Skeletal muscle cell (primary cell): ENCODE results near the gene DENND2A.
"Not testable (repeated sequence)": the region's sequence is repeated elsewhere in the genome, so short reads cannot be mapped to it uniquely, and the experiment has no call there.

ENCODE experiments used
- DNase-seq: peaks from one replicate; pipeline ENCODE4 v3.0.0-alpha.2; 2010; ENCODE audit warnings: low read depth
- H3K4me3 ChIP-seq: 2 replicates; pipeline ENCODE4 v1.5.1; 2011; ENCODE audit warnings: low read depth, mild to moderate bottlenecking, control low read depth, low read length, moderate library complexity

The DENND2A gene

GRCh38 chr7:140533394-140533872 lies 107.2 kb downstream of the DENND2A start:
- DNase-seq, result no peak
- H3K4me3 ChIP-seq, result no peak overlapping the region

DNA sequence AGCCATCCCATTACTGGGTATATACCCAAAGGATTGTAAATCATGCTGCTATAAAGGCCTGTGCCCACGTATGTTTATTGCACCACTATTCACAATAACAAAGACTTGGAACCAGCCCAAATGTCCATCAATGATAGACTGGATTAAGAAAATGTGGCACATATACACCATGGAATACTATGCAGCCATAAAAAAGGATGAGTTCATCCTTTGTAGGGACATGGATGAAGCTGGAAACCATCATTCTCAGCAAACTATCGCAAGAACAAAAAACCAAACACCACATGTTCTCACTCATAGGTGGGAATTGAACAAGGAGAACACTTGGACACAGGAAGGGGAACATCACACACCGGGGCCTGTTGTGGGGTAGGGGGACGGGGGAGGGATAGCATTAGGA lies 111.2 kb downstream of the DENND2A start:
- not testable (repeated sequence) for H3K4me3 ChIP-seq, DNase-seq

DNA sequence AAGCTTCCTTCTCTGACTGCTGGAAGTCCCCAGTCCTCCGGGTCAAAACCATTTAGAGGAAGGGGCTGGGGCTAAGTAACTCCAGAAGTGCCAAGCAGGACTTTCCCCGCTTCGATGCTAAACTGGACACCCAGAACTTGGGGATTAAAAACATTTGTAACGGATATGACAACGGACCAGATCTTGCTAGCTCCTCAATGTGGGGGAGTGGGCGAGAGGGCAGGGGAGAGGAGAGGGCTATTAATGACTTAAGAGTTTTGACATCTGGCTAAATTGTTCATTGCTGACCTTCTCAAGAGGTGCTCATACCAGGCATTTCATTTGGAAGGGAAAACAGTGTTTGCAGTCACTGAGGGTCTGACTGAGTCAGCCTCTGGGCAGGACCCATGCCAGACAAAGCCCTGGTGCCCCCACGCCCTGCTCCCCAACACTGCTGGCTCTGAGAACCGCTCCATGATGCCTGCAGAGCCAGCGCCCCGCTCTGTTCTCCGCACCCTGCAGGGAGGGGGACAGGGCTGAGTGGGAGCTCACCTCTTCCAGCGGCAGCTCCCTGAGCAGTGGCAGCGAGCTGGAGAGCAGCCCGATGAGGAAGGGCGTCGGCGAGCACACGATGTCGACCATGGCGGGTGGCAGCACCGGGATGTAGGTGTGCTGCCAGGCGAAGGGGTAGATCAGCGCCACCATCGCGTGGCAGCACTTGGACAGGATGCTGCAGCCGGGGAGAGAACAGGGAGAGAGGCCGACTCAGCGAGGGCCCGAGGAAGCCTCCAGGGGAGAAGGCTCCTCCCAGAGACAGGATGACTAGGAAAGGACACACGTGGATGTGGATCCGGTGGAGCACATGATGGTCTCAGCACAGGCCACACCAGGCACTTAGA lies 113.6 kb downstream of the DENND2A start:
- no peak for DNase-seq
- H3K4me3 ChIP-seq, result no peak overlapping the region

DNA sequence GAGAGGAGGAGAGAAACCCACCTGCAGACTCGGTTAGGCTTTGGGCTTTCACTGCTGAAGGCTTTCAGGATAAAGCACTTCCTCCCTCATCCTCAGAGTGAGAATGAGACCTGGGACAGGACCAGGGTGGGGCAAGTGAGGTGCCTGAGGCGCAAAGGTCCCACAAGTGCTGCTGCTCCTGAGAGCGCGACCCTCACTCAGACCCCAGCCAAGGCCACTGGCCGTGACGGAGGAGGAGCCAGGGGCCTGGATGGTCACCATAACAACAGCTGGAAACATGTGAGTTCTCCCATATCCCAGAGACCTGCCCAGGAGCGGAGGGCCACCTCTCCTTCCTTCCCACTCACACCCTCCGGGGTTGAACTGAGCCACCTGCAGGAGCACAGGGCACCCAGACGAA lies 114.4 kb downstream of the DENND2A start:
- no peak overlapping the region for H3K4me3 ChIP-seq
- no peak for DNase-seq

DNA sequence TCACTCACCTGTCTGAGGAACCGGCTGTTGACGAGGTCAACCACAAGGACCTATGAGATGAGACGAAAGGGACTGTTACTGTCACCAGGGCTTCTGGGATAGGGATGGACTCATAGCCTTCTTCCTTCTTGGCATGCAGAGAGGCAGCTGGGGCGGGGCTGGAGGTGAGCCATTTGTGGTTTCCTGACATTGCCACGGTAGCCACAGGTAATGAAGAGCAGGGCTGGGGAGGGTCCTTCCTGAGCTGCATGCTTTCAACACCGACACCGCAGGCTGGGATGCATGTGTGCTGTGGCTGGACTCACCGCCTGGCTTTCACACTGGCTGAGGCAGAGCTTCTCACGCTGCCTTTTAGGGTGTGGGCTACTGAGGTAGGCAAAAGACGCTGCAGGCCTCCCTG lies 114.9 kb downstream of the DENND2A start:
- H3K4me3 ChIP-seq, result no peak overlapping the region
- DNase-seq, result no peak

DNA sequence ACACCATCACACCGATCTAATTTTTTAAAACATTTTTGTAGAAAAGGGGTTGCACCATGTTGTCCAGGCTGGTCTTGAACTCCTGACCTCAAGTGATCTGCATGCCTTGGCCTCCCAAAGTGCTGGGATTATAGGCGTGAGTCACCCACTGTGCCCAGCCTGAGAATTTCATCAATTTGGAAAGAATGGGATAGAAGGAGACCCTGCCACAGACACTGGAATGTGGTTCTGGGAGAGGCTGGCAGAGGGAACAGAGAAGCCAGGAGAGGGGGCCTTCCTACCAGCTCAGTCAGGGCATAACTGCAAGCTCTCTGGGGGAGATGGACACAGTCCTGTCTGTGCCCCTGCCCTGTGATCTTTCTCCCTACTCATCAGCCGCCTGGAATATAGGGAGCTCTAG lies 119.2 kb downstream of the DENND2A start:
- no peak overlapping the region for H3K4me3 ChIP-seq

DNA sequence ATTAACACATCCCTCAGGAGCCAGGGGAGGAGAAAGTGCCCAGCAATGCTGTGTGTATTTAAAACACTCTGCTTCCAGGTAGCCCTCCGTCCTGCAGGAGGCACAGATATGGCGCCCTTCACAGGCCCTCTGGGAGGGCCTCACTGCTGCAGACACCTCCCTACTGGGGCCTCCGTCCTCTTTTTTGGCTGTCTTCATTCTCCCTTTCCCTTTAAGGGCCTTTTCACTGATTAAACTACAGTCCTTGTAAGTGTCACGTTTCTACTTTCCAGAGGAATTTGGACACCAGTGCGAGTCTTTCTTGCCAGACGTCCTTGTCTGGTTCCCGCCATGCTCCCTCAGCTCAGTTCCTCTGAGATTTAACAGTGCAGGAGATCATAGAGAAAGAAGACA lies 121.6 kb downstream of the DENND2A start:
- DNase-seq, result no peak

More for the DNA sequence above, 119.2 kb downstream of the DENND2A start:
- DNase-seq, result no peak

DNA sequence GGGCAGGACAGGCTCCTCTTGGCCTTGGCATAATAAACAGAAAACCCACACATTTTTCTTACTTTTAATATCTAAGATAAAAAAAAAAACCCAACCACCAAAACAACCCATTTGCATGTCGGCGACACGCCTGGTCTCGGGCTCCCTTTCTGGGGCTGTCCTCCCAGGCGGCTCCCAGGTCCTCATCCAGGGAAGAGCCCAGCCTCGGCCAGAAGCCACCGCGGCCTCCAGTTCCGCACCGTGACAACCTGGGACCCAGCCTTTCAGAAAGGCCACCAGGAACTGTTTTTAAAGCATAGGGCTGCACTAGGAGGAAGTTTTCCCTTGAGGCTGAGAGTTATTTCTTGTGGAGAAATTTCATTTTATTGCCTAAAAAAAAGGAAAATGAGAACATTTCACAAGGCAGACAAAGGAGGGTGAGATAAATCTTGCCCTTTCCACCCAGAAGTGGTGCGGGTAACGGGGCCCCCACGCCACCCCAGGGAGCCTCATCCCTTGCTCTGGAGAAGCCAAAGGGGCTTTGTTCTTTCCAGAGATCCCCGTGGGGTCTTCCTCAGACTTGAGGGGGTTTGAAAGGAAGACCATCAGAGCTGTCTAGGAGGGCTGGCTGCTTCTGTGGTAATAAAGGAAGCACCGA lies 122.1 kb downstream of the DENND2A start:
- no peak overlapping the region for H3K4me3 ChIP-seq
- no peak for DNase-seq

More for the DNA sequence above, 121.6 kb downstream of the DENND2A start:
- no peak overlapping the region for H3K4me3 ChIP-seq

- H3K4me3 ChIP-seq, result no peak overlapping the region
- DNase-seq, result peak; percentile 51
Measured at GRCh38 chr7:140517546-140518369, 122.9 kb downstream of the DENND2A start.

DNA sequence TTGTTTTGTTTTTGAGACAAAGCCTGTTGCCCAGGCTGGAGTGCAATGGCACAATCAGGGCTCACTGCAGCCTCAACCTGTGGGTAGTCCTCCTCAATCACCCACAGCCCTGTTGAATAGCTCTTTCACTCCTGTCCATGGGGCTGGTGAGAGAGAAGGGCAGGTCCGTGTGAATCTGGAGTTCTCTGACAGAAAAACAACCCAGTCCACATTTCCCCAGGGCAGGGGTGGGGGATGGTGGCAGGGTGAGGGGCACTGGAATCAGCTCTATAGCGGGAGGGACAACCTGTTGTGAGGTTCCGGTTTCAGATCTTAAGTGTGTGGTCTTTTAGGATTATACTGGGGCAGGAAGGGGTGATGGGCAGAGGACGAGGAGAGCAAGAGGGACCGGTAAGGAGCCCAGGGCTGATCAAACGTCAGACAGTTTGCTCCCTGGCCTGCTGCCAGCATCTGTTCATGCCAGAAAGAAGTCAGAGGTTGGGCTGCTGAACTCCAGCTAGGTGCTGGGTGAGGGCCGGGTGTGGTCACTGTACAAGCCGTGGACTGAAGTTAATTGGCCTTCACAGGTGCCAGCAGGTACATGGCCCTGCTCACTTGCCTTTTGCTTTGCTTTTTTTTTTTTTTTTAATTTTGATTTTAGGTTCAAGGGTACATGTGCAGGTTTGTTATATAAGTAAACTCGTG lies 128.2 kb downstream of the DENND2A start:
- DNase-seq, result no peak
- no peak overlapping the region for H3K4me3 ChIP-seq

DNA sequence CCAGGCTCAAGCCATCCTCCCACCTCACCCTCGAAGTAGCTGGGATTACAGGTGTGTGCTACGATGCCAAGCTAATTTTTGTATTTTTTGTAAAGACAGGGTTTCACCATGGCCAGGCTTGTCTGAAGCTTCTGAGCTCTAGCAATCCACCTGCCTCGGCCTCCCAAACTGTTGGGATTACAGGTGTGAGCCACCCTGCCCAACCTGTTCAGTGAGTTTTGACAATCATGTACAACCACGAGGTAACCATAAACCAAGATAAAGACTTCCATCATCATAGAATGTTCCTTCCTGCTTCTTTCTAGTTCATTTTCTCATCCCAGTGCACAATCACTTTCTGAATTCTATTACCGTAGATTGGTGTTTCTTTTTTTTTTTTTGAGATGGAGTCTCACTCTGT lies 130.8 kb downstream of the DENND2A start:
- DNase-seq, result no peak
- H3K4me3 ChIP-seq, result no peak overlapping the region

DNA sequence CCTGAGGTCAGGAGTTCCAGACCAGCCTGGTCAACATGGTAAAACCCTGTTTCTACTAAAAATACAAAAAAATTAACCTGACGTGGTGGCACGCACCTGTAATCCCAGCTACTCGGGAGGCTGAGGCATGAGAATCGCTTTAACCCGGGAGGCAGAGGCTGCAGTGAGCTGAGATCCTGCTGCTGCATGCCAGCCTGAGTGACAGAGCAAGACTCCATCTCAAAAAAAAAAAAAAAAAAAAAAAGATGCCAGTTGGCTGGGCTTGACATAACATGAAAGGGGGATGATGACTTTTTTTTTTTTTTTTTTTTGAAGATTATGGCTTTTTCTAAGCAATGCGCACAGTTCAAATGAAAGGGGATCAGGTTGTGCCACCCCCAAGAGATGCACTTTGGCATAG lies 133.1 kb downstream of the DENND2A start:
- not testable (repeated sequence) for DNase-seq, H3K4me3 ChIP-seq

DNA sequence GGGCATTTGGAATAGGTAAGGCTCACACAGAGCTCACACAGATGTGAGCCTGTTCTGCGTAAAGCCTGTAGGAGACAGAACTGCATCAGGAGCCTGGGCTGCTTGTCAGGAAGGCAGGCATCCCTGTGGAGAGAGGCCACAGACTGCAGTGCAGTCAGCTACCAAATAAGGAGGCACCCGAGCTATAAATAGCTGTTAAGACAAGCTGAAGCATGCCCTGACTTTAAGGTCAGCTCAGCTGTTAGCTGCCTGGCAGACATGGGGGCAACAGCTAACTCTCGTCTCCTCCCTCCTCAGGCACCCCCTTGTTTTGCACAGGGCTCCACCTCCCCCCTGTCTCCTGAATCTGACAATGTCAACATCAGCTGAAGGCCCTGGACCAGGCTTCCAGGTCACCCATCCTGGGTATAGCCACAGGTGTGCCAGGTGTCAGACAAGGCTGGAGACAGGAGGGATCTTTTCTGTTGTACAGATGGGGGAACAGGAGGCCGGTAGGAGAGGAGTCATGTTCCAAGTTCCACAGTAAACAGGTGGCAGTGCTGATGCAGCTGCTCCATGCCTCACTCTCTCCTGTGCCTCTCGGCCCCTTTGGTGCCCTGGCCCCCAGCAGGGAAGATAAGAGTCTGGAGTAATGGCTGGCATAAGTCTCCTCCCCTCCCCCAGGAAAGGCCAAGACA lies 133.7 kb downstream of the DENND2A start:
- DNase-seq, result peak; percentile 35

GRCh38 chr7:140501966-140502365 lies 138.6 kb downstream of the DENND2A start:
- DNase-seq, result no peak
- no peak overlapping the region for H3K4me3 ChIP-seq

More for the DNA sequence above, 133.7 kb downstream of the DENND2A start:
- H3K4me3 ChIP-seq, result no peak overlapping the region

- DNase-seq, result not testable (repeated sequence)
Measured at GRCh38 chr7:140497807-140498206, 142.8 kb downstream of the DENND2A start.

DNA sequence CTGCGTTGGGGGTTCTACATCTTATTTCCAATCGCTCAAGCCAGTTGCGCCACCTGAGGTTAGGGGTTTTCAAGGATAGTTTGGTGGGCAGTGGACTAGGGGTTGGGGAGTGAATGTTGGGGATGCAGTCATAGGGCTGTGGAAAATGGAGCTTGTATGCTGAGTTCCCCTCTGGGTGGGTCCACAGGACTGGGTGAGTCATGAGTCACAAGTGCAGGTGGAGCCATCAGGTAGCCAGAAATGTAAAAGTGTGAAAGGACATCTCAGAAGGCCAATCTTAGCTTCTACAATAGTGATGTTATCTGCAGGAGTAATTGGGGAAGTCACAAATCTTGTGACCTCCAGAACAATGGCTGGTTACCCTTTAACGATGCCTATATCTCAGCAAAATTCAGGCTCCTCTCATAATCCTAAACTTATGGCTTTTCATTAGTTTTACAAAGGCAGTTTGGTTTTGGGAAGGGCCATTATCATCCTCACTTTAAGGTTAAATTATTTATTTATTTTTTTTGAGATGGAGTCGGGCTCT lies 143.3 kb downstream of the DENND2A start:
- no peak for DNase-seq
- H3K4me3 ChIP-seq, result no peak overlapping the region

More at GRCh38 chr7:140497807-140498206, 142.8 kb downstream of the DENND2A start:
- not testable (repeated sequence) for H3K4me3 ChIP-seq

GRCh38 chr7:140495514-140496097 lies 145.0 kb downstream of the DENND2A start:
- no peak for DNase-seq
- no peak overlapping the region for H3K4me3 ChIP-seq

GRCh38 chr7:140494867-140495266 lies 145.7 kb downstream of the DENND2A start:
- DNase-seq, result no peak
- H3K4me3 ChIP-seq, result no peak overlapping the region
